ENCODE data around the gene PLXDC1. TPM values are rescaled to one million over a fixed set of nuclear protein-coding genes. Genes with fewer than 3 reads are reported as not detected.

The PLXDC1 gene
- total RNA-seq, 3 donors from 2014 or later, result 2.4 to 10.9 (median 5.6) TPM

DNA sequence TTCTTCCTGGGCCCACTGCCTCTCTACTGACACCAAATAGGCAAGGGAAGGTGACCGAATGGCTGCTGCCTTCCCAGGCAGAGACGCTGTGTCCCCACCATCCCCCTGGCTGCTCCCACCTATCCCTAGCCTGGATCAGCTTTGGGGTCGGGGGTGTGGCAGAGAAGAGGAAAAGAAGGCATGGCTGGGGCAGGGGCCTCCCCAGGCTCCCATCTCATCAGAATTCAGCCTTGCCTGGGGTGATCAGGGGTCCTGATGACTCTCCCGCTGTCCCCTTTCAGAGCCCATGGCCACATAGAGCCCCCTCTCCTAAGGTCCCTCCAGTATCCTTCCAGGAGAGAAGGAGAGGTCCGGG lies 665 bp downstream of the PLXDC1 start:
- DNase-seq (no peak), ATAC-seq (no peak)
- Histone ChIP-seq H3K36me3 (ENCODE audit: low read depth) (no peaks in the 10 kb centered on the region), H3K4me3 (no peak overlapping the region), H3K9me3 (no peaks in the 10 kb centered on the region), H3K4me1 (ENCODE audit: low read depth) (peaks cover 13% of the 10 kb centered on the region)
- intact Hi-C loops (cut with DNase I, micrococcal nuclease), result loop anchor here in 1 of 2 donors (10.0 kb wide), 1 partner anchor 166 kb away; no protein-coding TSS in a partner anchor
- TF ChIP-seq, protein P1, sequence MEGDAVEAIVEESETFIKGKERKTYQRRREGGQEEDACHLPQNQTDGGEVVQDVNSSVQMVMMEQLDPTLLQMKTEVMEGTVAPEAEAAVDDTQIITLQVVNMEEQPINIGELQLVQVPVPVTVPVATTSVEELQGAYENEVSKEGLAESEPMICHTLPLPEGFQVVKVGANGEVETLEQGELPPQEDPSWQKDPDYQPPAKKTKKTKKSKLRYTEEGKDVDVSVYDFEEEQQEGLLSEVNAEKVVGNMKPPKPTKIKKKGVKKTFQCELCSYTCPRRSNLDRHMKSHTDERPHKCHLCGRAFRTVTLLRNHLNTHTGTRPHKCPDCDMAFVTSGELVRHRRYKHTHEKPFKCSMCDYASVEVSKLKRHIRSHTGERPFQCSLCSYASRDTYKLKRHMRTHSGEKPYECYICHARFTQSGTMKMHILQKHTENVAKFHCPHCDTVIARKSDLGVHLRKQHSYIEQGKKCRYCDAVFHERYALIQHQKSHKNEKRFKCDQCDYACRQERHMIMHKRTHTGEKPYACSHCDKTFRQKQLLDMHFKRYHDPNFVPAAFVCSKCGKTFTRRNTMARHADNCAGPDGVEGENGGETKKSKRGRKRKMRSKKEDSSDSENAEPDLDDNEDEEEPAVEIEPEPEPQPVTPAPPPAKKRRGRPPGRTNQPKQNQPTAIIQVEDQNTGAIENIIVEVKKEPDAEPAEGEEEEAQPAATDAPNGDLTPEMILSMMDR (IDR thresholded peaks at IDR 0.05), result no peak

DNA sequence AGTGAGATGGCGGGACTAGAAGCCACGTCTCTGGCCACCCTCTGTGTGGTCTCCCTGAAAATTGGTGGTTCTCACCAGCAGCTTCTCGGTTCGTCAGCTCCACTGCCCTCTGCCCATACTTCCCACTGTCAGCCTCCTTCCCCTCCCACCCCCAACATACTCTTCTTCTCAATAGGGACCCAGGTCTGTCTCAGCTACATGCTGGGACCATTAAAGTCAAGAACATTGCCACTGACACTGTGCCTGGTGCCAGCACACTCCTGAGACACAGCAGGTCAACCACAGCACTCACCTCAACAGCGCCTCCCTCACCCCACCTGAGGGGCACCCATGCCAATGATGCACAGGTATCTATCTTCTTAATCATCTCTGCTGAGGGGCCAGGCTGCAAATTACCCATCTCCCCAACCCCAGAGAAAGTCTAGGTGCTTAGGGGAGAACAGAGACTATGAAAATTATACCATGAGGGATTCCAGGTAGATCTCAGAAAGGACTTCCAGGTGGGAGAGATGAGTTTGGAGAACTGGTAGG lies 1.3 kb downstream of the PLXDC1 start:
- H3K9me3 ChIP-seq, result no peaks in the 10 kb centered on the region

DNA sequence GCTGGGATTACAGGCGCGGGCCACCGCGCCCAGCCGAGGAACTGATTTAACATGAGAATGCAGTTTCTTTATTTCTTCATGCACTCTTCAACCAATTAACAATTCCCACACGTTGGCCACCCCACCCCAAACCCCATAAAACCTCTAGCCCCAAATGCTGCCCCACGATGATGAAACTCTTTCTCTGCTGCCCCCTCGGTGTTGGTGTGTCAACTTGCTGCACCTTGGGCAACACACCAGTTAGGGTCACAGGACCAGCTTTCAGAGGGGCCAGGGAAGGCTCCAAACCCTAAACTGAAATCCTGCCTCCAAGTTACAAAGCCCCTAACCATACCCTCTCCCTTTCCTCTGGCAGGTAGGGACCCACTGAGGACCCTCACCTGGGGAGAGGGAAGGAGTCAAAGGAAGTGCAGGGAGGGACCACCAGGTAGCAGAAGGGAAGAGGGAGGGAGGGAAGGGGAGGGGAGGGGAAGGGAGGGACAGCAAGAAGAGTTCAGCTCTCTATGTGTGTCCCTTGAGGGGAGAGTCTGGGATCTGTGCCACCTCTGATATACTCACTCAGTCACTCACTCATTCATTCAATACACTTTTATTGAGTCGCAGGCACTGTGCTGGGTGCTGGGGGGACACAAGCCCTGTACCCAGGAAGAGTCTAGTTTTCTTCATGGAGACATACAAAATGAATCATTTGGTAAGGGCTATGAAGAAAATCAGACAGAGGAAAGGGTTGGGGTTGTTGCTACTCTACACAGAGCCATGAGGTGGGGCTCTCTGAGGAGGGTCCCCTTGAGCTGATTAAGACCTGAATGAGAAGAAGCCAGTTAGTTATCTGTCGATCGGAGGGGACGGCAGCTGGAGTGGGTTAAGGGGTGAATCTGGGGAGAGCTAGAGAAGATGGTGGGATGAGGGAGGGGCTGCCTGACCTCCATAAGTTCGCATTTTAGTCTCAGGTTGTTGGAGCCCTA lies 3.9 kb downstream of the PLXDC1 start:
- Histone ChIP-seq H3K9me3 (no peaks in the 10 kb centered on the region), H3K4me3 (no peak overlapping the region), H3K36me3 (ENCODE audit: low read depth) (no peaks in the 10 kb centered on the region), H3K4me1 (ENCODE audit: low read depth) (peaks cover 13% of the 10 kb centered on the region)
- TF ChIP-seq, protein P1 (IDR thresholded peaks at IDR 0.05), result no peak
- ATAC-seq, result no peak
- intact Hi-C loops (cut with DNase I, micrococcal nuclease), result loop anchor here in 1 of 2 donors (10.0 kb wide), 1 partner anchor 163 kb away; no protein-coding TSS in a partner anchor
- no peak for DNase-seq

More for the DNA sequence above, 1.3 kb downstream of the PLXDC1 start:
- no peaks in the 10 kb centered on the region for H3K36me3 ChIP-seq (ENCODE audit: low read depth)
- intact Hi-C loops (cut with DNase I, micrococcal nuclease), result loop anchor here in 1 of 2 donors (10.0 kb wide), 1 partner anchor 165 kb away; no protein-coding TSS in a partner anchor
- no peak for ATAC-seq
- H3K4me1 ChIP-seq (ENCODE audit: low read depth), result peaks cover 13% of the 10 kb centered on the region
- TF ChIP-seq, protein P1 (IDR thresholded peaks at IDR 0.05), result no peak
- DNase-seq, result no peak
- H3K4me3 ChIP-seq, result no peak overlapping the region

DNA sequence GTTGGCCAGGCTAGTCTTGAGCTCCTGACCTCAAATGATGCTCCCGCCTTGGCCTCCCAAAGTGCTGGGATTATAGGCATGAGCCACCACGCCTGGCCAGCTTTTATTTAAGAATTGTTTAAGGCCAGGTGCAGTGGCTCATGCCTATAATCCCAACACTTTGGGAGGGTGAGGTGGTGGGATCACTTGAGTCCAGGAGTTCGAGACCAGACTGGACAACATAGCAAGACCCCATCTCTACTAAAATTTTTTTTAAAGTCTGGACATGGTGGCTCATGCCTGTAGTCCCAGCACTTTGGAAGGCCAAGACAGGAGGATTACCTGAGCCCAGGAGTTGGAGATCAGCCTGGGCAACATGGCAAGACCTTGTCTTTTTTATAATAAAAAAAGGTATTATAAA lies 5.2 kb downstream of the PLXDC1 start:
- DNase-seq (no peak), ATAC-seq (no peak)
- H3K36me3 ChIP-seq (ENCODE audit: low read depth), result no peaks in the 10 kb centered on the region
- TF ChIP-seq, protein P1 (IDR thresholded peaks at IDR 0.05), result no peak
- no peak overlapping the region for H3K4me3 ChIP-seq
- peaks cover 3% of the 10 kb centered on the region for H3K4me1 ChIP-seq (ENCODE audit: low read depth)
- intact Hi-C loops (cut with DNase I, micrococcal nuclease), result loop anchor here in 1 of 2 donors (10.0 kb wide), 1 partner anchor 161 kb away; no protein-coding TSS in a partner anchor
- no peaks in the 10 kb centered on the region for H3K9me3 ChIP-seq

DNA sequence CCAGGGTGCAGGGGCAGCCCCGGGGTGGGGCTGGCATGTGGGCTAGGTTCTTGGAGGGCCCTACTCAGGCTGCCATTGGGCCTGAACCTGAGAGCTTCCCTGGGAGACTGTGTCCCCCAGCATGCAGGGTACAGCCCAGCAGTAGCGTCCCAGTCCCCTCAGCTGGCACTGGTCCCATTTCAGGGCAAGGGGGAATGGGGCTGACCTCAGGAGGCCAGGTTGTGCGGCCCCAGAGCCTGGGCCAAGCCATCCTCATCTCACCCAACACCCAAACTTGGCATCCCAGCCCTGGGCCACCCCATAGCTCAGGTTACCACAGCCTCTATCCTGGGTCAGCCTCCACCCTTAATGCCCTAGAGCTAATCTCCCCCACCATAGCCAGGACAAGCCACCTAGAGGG lies 6.3 kb downstream of the PLXDC1 start:
- Histone ChIP-seq H3K4me3 (no peak overlapping the region), H3K36me3 (ENCODE audit: low read depth) (no peaks in the 10 kb centered on the region), H3K9me3 (no peaks in the 10 kb centered on the region), H3K4me1 (ENCODE audit: low read depth) (no peaks in the 10 kb centered on the region)
- intact Hi-C loops (cut with DNase I, micrococcal nuclease), result loop anchor here in 1 of 2 donors (10.0 kb wide), 1 partner anchor 160 kb away; no protein-coding TSS in a partner anchor
- DNase-seq, result no peak
- TF ChIP-seq, protein P1 (IDR thresholded peaks at IDR 0.05), result no peak
- no peak for ATAC-seq
